ENCODE data around the gene PHACTR2.
"Not testable (repeated sequence)": the region's sequence is repeated elsewhere in the genome, so short reads cannot be mapped to it uniquely, and the experiment has no call there.

The PHACTR2 gene

GRCh38 chr6:143761074-143761473, 83.3 kb downstream of the PHACTR2 start:
- DNase-seq (ENCODE audit: low read depth in 1 of 2, low spot score in 1 of 2) = no peak

DNA sequence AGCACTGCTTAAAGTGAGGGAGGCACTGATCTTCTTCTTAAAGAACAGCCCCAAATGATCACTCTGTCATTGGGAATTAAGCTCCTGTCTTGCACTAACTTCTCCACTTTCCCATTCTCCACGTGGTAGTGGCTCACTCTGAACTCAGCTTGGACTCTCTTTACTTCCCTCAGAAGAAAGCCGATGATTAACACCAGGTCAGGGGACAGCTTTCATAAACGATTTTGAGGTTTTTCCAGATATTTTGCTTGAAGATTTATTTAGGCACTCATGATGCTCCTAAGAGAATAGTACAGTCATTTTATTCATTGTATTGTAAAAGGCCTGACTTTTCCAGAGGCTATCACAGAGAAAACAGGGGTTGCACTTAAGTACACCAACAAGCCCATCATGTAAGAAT, 84.4 kb downstream of the PHACTR2 start:
- no peak for DNase-seq (ENCODE audit: low read depth in 1 of 2, low spot score in 1 of 2)

DNA sequence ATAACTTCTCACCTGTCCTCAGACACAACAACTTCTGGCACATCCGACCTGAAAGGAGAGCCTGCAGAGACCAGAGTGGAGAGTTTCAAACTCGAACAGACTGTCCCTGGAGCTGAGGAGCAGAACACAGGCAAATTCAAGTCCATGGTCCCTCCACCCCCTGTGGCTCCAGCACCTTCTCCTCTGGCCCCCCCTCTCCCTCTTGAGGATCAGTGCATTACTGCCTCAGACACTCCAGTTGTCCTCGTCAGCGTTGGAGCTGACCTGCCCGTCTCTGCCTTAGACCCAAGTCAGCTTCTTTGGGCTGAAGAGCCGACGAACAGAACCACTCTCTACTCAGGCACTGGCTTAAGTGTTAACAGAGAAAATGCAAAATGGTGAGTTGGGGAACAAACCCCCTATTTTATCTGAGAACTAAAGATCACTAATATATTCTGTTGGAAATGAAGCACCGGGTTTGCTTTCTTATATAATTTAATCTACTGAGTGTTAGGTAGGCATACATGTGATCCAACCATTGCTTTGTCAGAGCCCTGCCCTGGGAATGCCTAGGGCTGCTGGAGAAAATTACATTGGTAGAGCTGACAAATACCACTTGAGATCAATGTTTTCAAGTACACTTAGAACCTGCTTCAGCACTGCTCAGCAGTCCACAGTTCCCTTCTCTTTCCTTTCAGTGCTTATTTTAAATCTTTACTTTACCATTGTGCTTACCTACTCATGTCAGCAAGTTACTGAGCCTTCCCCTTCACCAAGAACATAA, 87.8 kb downstream of the PHACTR2 start:
- no peak for DNase-seq (ENCODE audit: low read depth in 1 of 2, low spot score in 1 of 2)

- DNase-seq (ENCODE audit: low read depth in 1 of 2, low spot score in 1 of 2) = no peak
Observed at GRCh38 chr6:143766185-143766553, 88.4 kb downstream of the PHACTR2 start.

- no peak for DNase-seq (ENCODE audit: low read depth in 1 of 2, low spot score in 1 of 2)
Observed at GRCh38 chr6:143767433-143767832, 89.7 kb downstream of the PHACTR2 start.

DNA sequence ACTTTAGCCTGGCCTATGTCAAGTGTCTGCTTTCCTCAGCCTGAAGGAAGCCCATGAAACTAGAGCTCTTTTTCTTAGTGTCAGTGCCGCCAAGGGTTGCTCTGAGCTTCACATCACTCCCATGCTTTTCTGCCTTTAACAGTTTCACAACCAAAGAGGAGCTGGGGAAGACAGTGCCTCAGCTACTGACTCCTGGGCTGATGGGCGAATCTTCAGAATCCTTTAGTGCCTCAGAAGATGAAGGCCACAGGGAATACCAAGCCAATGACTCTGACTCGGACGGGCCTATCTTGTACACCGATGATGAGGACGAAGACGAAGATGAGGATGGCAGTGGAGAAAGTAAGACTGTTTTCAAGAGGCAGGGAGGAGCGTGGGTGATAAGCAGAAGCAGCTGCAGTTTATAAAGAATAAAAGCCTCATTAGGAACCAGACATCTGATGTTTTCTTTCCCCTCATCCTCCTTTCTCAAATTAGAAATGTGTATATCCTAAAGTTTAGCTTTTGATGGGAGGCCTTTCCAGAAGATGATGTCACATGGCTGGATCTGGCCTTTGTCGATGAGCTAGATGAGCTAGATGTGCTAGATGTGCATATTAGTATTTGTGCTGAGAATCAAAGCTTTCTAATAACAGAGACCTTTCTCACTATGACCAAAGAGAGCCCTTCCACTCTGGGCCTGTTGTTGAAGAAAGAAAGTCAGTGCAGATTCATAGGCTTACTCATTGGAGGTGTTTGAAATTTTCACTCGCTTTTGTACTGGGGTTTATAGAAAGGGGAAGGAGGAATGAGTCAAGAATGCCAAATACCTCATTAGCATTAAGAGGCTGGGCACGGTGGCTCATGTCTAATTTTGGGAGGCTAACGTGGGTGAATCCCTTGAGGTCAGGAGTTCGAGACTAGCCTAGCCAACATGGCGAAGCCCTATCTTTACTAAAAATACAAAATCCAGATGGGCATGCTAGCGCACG, 94.6 kb downstream of the PHACTR2 start:
- no peak for DNase-seq (ENCODE audit: low read depth in 1 of 2, low spot score in 1 of 2)

DNA sequence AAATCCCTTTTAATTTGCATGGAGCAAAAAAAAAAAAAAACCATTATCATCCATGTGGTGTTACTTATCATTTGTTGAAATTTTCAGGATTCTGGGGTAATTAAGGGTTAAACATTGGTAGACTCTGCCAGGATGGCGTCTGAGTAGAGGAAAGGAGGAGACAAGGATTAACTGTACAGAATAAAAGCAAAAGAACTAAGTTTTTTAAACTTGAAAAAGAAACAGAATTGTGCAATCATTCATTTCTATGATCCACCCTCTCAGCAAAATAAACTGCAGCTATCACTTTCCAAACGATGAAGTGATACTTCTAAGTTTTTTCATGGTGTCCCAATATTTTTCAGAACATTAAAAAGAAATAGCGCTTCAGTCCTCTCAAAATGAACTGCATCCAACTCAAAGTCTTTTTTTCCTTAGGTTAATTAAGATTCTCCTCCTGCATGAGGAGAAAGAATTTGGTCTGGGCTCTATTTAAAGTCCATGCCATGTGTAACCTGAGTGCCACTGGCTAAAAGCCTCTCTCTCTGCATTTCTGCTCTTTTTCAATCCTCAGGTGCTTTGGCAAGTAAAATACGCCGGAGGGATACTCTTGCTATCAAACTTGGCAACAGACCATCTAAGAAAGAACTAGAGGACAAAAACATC, 95.9 kb downstream of the PHACTR2 start:
- no peak for DNase-seq (ENCODE audit: low read depth in 1 of 2, low spot score in 1 of 2)

GRCh38 chr6:143774347-143774746, 96.6 kb downstream of the PHACTR2 start:
- no peak for DNase-seq (ENCODE audit: low read depth in 1 of 2, low spot score in 1 of 2)

- DNase-seq (ENCODE audit: low read depth in 1 of 2, low spot score in 1 of 2) = no peak
Observed at GRCh38 chr6:143775336-143775735, 97.6 kb downstream of the PHACTR2 start.

DNA sequence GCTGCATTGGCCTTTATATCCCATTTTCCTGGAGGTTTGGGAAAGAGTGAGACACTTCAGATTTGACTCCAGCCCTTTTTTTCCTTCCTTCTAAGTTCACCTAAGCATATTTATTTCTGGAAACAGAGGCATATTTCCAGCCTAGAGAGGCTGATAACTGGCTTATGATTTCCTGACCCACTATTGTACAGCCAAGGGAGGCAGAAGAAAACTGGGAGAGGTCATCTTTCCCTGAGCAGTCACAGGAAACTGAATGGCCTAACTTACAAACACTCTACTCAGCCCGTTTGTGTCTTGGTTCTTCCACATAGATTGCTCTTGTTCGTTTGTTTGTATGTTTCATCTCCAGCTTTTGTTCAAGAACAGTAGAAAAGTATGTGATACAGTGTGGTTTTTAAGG, 101.2 kb downstream of the PHACTR2 start:
- DNase-seq (ENCODE audit: low read depth in 1 of 2, low spot score in 1 of 2) = no peak

- no peak for DNase-seq (ENCODE audit: low read depth in 1 of 2, low spot score in 1 of 2)
Observed at GRCh38 chr6:143782481-143782880, 104.7 kb downstream of the PHACTR2 start.

GRCh38 chr6:143783077-143783476, 105.3 kb downstream of the PHACTR2 start:
- DNase-seq (ENCODE audit: low read depth in 1 of 2, low spot score in 1 of 2) = no peak

GRCh38 chr6:143784316-143784715, 106.6 kb downstream of the PHACTR2 start:
- no peak for DNase-seq (ENCODE audit: low read depth in 1 of 2, low spot score in 1 of 2)

DNA sequence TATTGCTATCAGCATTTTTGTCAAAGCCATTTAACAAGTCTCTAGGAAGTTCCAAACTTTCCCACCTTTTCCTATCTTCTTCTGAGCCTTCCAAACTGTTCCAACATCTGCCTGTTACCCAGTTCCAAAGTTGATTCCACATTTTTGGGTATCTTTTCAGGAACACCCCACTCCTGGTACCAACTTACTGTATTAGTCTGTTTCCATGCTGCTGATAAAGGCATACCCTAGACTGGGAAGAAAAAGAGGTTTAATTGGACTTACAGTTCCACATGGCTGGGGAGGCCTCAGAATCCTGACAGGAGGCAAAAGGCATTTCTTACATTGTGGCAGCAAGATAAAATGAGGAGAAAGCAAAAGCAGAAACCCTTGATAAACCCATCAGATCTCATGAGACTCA, 108.6 kb downstream of the PHACTR2 start:
- not testable (repeated sequence) for DNase-seq (ENCODE audit: low read depth in 1 of 2, low spot score in 1 of 2)

GRCh38 chr6:143792402-143793279, 114.9 kb downstream of the PHACTR2 start:
- DNase-seq (ENCODE audit: low read depth in 1 of 2, low spot score in 1 of 2) = no peak

GRCh38 chr6:143793280-143793619, 115.5 kb downstream of the PHACTR2 start:
- DNase-seq (ENCODE audit: low read depth in 1 of 2, low spot score in 1 of 2) = no peak

- DNase-seq (ENCODE audit: low read depth in 1 of 2, low spot score in 1 of 2) = not testable (repeated sequence)
Observed at GRCh38 chr6:143796551-143796950, 118.8 kb downstream of the PHACTR2 start.

DNA sequence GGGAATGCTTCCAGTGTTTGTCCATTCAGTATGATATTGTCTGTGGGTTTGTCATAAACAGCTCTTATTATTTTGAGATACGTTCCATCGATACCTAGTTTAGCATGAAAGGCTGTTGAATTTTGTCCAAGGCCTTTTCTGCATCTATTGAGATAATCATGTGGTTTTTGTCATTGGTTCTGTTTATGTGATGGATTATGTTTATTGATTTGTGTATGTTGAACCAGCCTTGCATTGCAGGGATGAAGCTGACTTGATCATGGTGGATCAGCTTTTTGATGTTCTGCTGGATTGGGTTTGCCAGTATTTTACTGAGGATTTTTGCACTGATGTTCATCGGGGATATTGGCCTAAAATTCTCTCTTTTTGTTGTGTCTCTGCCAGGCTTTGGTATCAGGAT, 120.7 kb downstream of the PHACTR2 start:
- DNase-seq (ENCODE audit: low read depth in 1 of 2, low spot score in 1 of 2) = not testable (repeated sequence)

GRCh38 chr6:143802833-143803565, 125.2 kb downstream of the PHACTR2 start:
- no peak for DNase-seq (ENCODE audit: low read depth in 1 of 2, low spot score in 1 of 2)
